Hepatocyte (in vitro differentiated cells): ENCODE data around the gene ATF7IP2.

Experiments
- CTCF ChIP-seq: fragments of 200-600 bp; sonication (generic); IDR thresholded peaks from 2 replicates; pipeline ENCODE4 v1.5.1; 2016; ENCODE audit warnings: antibody characterized with exemption, mild to moderate bottlenecking; ENCODE audit not compliant: poor library complexity
- EZH2 ChIP-seq: fragments of 200-600 bp; sonication (generic); IDR thresholded peaks from 2 replicates; pipeline ENCODE4 v1.6.1; 2016; ENCODE audit warnings: antibody characterized with exemption, mild to moderate bottlenecking, borderline replicate concordance

GRCh38 chr16:10520869-10521578 is 135.2 kb downstream of the ATF7IP2 start:
- TF ChIP-seq CTCF (no peak), EZH2 (no peak)
